ENCODE results near the gene MT1E.

MT1E gene

DNA sequence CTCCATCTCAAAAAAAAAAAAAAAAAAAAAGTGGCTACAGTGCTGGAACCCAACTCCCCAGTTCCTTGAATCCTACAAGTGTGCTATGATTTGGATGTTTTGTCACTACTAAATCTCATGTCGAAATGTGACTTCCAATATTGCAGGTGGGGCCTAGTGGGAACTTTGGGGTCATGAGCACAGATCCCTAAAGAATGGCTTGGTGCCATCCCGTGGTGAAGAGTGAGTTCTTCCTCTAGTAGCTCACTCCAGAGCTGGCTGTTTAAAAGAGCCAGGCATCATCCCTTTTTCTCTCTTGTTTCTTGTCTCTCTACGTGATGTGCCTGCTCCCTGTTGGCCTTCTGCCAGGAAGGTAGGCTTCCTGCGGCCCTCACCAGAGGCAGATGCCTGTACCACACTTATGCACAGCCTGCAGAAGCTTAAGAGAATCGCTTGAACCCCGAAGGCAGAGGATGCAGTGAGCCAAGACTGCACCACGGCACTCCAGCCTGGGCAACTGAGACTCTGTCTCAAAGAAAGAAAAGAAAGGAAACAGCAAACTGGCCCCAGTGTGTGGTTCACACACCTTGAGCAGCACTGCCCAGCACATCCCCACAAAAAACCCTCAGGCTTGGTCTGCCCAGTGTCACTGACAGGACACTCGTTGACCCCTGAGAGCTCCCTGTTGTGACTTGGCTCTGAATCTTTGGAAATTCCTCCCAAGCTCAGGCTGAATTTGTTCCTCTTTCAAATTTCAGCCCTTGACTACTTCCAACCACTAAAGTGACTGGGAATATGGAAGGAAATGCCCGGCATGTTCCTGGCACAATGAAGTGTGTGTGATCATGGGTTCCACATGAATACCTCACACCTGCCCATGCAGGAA, 3.1 kb downstream of the MT1E start:
- H3K36me3 ChIP-seq (ENCODE audit: control insufficient read depth, insufficient read depth, low read length): no peaks in the 10 kb centered on the region
- WGBS, 2 experiments (ENCODE audit: insufficient coverage in 2 of 2): 71 to 84% methylated on average over 7 of the region's 9 CpGs

DNA sequence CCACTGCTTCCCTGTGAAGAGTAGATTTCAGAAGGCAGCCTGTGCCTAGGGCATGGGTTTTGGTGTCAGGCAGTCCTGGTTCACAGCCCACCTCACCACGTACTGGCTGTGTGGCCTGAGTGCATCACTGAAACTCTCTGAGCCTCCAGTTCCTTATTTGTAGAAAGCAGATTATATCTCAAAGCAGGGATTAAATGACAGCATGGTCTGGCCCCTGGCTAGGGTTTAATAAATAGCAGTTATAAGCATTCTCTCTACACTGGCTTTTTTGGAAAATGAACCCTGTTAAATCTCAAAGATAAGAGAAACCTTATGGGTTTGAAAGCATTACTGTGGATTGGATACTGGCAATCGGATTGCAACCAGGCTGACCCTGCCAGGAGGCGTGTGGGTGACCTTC, 4.0 kb downstream of the MT1E start:
- no peak overlapping the region for H3K4me3 ChIP-seq (ENCODE audit: extremely low read depth, insufficient read depth, low read length, poor library complexity, severe bottlenecking)
- no peaks in the 10 kb centered on the region for H3K9me3 ChIP-seq (ENCODE audit: control insufficient read depth, low read length)
- H3K4me1 ChIP-seq (ENCODE audit: control insufficient read depth, insufficient read depth, low read length, poor library complexity, severe bottlenecking): peaks cover 4% of the 10 kb centered on the region
- no peaks in the 10 kb centered on the region for H3K36me3 ChIP-seq (ENCODE audit: control insufficient read depth, insufficient read depth, low read length)
- no peak overlapping the region for H3K27ac ChIP-seq (ENCODE audit: low read depth, low read length, severe bottlenecking)
- 75 to 85% methylated on average over 2 to 3 of the region's 3 CpGs for WGBS, 2 experiments (ENCODE audit: insufficient coverage in 2 of 2)

More for the DNA sequence above, 3.1 kb downstream of the MT1E start:
- no peaks in the 10 kb centered on the region for H3K9me3 ChIP-seq (ENCODE audit: control insufficient read depth, low read length)
- H3K27ac ChIP-seq (ENCODE audit: low read depth, low read length, severe bottlenecking): no peak overlapping the region
- peaks cover 4% of the 10 kb centered on the region for H3K4me1 ChIP-seq (ENCODE audit: control insufficient read depth, insufficient read depth, low read length, poor library complexity, severe bottlenecking)
- H3K4me3 ChIP-seq (ENCODE audit: extremely low read depth, insufficient read depth, low read length, poor library complexity, severe bottlenecking): no peak overlapping the region

DNA sequence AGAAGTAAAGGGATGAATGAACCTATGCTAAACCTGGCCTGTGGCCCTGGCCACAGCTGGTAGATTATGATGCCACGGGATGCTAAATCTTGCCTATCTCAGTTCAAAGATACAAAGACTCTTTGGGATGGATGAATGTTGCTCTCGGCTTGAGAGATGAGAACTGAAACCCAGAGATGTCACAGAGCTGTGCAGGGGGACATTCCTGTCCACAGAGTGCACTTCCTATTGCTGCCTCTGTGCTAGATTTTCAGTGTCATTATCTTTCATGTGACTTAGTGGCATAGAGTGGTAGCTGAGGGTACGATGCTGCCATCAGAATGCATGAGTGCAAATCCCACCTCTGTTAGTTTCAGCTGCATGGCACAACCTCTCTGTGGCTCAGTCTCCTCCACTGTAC, 4.6 kb downstream of the MT1E start:
- 72 to 81% methylated on average over 2 to 3 of the region's 3 CpGs for WGBS, 2 experiments (ENCODE audit: insufficient coverage in 2 of 2)
- no peak overlapping the region for H3K4me3 ChIP-seq (ENCODE audit: extremely low read depth, insufficient read depth, low read length, poor library complexity, severe bottlenecking)
- H3K36me3 ChIP-seq (ENCODE audit: control insufficient read depth, insufficient read depth, low read length): no peaks in the 10 kb centered on the region
- no peaks in the 10 kb centered on the region for H3K9me3 ChIP-seq (ENCODE audit: control insufficient read depth, low read length)
- H3K4me1 ChIP-seq (ENCODE audit: control insufficient read depth, insufficient read depth, low read length, poor library complexity, severe bottlenecking): peaks cover 9% of the 10 kb centered on the region
- H3K27ac ChIP-seq (ENCODE audit: low read depth, low read length, severe bottlenecking): no peak overlapping the region

DNA sequence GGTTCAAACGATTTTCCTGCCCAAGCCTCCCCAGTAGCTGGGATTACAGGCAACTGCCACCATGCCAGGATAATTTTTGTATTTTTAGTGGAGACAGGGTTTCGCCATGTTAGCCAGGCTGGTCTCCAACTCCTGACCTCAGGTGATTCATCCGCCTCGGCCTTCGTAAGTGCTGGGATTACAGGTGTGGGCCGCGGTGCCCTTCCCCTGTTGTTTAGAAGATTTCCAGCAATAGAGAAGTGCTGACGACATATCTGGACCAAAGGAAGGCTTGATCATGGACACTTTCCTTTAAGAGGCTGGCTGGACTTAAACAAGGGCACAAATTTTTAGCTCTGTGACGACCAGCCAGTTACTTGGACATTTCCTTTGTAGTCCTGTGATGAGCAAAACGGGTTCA, 5.6 kb downstream of the MT1E start:
- no peak overlapping the region for H3K27ac ChIP-seq (ENCODE audit: low read depth, low read length, severe bottlenecking)
- H3K9me3 ChIP-seq (ENCODE audit: control insufficient read depth, low read length): no peaks in the 10 kb centered on the region
- 73 to 78% methylated on average over 9 to 10 of the region's 10 CpGs for WGBS, 2 experiments (ENCODE audit: insufficient coverage in 2 of 2)

DNA sequence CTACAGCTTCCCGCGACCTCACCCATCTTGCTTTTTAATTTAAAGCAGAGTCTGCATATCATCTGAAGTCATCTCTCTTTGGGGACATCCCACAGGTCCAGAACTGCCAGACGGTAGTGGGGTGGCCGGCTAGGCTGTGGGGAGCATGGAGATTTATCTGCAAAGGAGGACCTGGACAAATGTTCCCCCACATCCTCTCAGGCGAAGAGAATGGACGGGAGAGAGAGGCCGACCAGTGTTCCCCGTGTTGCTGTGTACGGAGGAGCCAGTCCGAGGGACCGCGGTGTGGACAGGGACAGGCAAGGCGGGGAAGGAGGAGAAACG, 6.2 kb downstream of the MT1E start:
- H3K36me3 ChIP-seq (ENCODE audit: control insufficient read depth, insufficient read depth, low read length): no peaks in the 10 kb centered on the region
- peaks cover 11% of the 10 kb centered on the region for H3K4me1 ChIP-seq (ENCODE audit: control insufficient read depth, insufficient read depth, low read length, poor library complexity, severe bottlenecking)
- H3K9me3 ChIP-seq (ENCODE audit: control insufficient read depth, low read length): no peaks in the 10 kb centered on the region
- no peak overlapping the region for H3K27ac ChIP-seq (ENCODE audit: low read depth, low read length, severe bottlenecking)
- 10 to 16% methylated on average over 9 to 12 of the region's 14 CpGs for WGBS, 2 experiments (ENCODE audit: insufficient coverage in 2 of 2)
- peak overlapping the region; percentile 24 for H3K4me3 ChIP-seq (ENCODE audit: extremely low read depth, insufficient read depth, low read length, poor library complexity, severe bottlenecking)

More for the DNA sequence above, 5.6 kb downstream of the MT1E start:
- H3K4me1 ChIP-seq (ENCODE audit: control insufficient read depth, insufficient read depth, low read length, poor library complexity, severe bottlenecking): peaks cover 11% of the 10 kb centered on the region
- no peaks in the 10 kb centered on the region for H3K36me3 ChIP-seq (ENCODE audit: control insufficient read depth, insufficient read depth, low read length)
- H3K4me3 ChIP-seq (ENCODE audit: extremely low read depth, insufficient read depth, low read length, poor library complexity, severe bottlenecking): no peak overlapping the region

DNA sequence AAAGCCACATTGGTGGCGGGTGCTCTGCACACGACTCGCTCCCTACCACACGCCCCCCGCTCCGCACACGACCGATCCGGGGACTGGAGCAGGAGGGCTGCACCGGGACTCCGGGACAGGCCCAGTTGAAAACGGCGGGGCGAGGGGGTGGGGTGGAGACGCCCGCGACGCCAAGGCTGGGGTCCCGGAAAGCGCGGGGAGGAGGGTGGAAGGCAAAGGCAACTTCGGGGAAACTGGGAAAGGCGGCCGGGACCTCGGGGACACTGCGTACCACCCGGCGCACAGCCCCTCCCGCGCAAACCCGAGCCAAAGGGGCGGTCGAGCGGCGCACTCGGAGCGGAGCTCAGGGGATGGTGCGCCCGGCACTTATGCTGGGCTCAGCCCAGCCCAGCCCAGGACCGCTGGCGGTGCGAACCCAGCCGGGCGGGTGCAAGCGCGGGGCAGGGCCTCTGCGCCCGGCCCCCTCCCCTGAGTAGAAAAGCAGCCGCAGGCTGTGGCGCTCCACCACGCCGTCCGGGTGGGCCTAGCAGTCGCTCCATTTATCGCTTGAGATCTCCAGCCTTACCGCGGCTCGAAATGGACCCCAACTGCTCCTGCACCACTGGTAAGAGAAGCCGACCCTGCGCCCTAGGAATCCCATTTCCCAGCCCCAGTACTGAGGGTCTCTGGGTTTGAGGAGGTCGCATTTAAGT, 6.7 kb downstream of the MT1E start, which contains the start of gene MT1M:
TSS of gene MT1M (plus strand) at position 504 of the 692 bp plus-strand sequence. CDS start at position 577, 73 bp downstream.
- H3K9me3 ChIP-seq (ENCODE audit: control insufficient read depth, low read length): no peaks in the 10 kb centered on the region
- WGBS, 2 experiments (ENCODE audit: insufficient coverage in 2 of 2): 1% methylated on average over 52 to 55 of the region's 61 CpGs

DNA sequence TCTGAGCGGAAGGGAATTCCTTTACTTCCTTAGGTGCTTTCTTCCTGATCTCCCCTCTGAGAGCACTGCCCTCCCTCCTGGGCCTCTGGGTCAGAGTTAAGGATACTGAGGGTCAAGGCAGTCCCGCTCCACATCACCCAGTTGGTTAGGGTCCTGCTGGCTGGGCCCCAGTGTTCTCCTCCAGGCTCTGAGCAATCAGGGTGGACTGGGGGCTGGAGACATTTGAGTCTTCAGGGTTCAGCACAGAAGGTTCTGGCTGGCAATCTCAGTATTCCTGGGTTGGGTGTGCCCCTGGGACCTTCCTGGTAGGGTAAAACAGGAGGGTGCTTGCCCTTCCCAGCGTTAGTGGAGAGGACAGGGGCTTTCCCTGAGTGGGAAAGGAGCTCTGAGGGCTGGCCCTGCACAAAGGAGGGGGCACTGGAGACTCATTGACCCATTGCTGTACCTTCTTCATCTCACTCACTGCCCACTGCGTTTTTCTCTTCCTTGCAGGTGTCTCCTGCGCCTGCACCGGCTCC, 7.3 kb downstream of the MT1E start:
- 11 to 12% methylated on average over 3 of the region's 6 CpGs for WGBS, 2 experiments (ENCODE audit: insufficient coverage in 2 of 2)
- Histone ChIP-seq H3K27ac (ENCODE audit: low read depth, low read length, severe bottlenecking) (no peak overlapping the region), H3K36me3 (ENCODE audit: control insufficient read depth, insufficient read depth, low read length) (no peaks in the 10 kb centered on the region), H3K4me1 (ENCODE audit: control insufficient read depth, insufficient read depth, low read length, poor library complexity, severe bottlenecking) (peaks cover 11% of the 10 kb centered on the region), H3K9me3 (ENCODE audit: control insufficient read depth, low read length) (no peaks in the 10 kb centered on the region), H3K4me3 (ENCODE audit: extremely low read depth, insufficient read depth, low read length, poor library complexity, severe bottlenecking) (peak overlapping the region; percentile 24)

More for the DNA sequence above, 6.7 kb downstream of the MT1E start, which contains the start of gene MT1M:
- peaks cover 11% of the 10 kb centered on the region for H3K4me1 ChIP-seq (ENCODE audit: control insufficient read depth, insufficient read depth, low read length, poor library complexity, severe bottlenecking)
- peak within 1 kb of the TSS; percentile 24 for H3K4me3 ChIP-seq (ENCODE audit: extremely low read depth, insufficient read depth, low read length, poor library complexity, severe bottlenecking)
- H3K27ac ChIP-seq (ENCODE audit: low read depth, low read length, severe bottlenecking): no peak within 1 kb of the TSS
- no peaks in the 10 kb centered on the region for H3K36me3 ChIP-seq (ENCODE audit: control insufficient read depth, insufficient read depth, low read length)

DNA sequence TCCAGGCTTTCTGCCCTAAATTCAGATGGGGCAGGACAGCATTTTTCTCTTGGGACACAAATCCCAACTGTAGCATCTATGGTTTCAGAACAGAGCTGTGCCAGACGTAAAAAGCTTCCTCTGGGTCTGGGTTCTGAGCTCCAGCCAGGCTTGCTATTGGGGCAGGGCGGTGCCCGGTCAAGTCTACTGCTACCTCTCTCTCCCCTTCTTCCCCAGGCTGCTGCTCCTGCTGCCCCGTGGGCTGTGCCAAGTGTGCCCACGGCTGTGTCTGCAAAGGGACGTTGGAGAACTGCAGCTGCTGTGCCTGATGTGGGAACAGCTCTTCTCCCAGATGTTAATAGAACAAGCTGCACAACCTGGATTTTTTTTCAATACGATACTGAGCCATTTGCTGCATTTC, 8.0 kb downstream of the MT1E start:
- Histone ChIP-seq H3K4me3 (ENCODE audit: extremely low read depth, insufficient read depth, low read length, poor library complexity, severe bottlenecking) (no peak overlapping the region), H3K36me3 (ENCODE audit: control insufficient read depth, insufficient read depth, low read length) (no peaks in the 10 kb centered on the region), H3K9me3 (ENCODE audit: control insufficient read depth, low read length) (no peaks in the 10 kb centered on the region), H3K4me1 (ENCODE audit: control insufficient read depth, insufficient read depth, low read length, poor library complexity, severe bottlenecking) (peaks cover 11% of the 10 kb centered on the region), H3K27ac (ENCODE audit: low read depth, low read length, severe bottlenecking) (no peak overlapping the region)
- WGBS, 2 experiments (ENCODE audit: insufficient coverage in 2 of 2): 20 to 30% methylated on average over 6 of the region's 7 CpGs

DNA sequence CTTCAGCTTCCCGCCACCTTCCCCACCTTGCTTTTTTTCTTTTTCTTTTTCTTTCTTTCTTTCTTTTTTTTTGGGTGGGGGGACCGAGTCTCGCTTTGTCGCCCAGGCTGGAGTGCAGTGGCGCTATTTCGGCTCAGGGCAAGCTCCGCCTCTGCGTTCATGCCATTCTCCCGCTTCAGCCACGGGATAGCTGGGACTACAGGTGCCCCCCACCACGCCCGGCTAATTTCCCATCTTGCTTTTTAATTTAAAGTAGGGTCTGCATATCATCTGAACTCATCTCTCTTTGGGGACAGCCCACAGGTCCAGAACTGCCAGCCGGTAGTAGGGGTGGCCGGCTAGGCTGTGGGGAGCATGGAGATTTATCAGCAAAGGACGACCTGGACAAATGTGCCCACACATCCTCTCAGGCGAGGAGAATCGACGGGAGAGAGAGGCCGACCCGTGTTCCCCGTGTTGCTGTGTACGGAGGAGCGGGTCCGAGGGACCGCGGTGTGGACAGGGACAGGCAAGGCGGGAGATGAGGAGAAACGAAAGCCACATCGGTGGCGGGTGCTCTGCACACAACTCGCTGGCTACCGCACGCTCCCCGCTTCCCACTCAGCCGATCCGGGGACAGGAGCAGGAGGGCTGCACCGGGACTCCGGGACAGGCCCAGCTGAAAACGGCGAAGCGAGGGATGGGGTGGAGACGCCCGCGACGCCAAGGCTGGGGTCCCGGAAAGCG, 9.3 kb downstream of the MT1E start:
- H3K4me3 ChIP-seq (ENCODE audit: extremely low read depth, insufficient read depth, low read length, poor library complexity, severe bottlenecking): no peak overlapping the region
- H3K27ac ChIP-seq (ENCODE audit: low read depth, low read length, severe bottlenecking): no peak overlapping the region
- H3K9me3 ChIP-seq (ENCODE audit: control insufficient read depth, low read length): no peaks in the 10 kb centered on the region
- H3K4me1 ChIP-seq (ENCODE audit: control insufficient read depth, insufficient read depth, low read length, poor library complexity, severe bottlenecking): peaks cover 11% of the 10 kb centered on the region
- H3K36me3 ChIP-seq (ENCODE audit: control insufficient read depth, insufficient read depth, low read length): no peaks in the 10 kb centered on the region
- WGBS, 2 experiments (ENCODE audit: insufficient coverage in 2 of 2): 2% methylated on average over 37 to 41 of the region's 47 CpGs

DNA sequence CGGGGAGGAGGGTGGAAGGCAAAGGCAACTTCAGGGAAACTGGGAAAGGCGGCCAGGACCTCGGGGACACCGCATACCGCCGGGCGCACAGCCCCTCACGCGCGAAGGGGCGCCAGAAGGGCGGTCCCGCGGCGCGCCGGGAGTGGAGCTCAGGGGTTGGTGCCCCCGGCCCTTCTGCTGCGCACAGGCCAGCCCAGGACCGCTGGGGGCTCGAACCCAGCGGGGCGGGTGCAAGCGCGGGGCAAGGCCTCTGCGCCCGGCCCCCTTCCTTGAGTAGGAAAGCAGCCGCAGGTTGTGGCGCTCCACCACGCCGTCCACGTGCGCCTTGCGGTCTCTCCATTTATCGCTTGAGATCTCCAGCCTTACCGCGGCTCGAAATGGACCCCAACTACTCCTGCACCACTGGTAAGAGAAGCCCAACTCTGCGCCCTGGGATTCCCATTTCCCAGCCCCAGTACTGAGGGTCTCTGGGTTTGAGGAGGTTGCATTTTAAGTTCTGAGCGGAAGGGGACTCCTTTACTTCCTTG, 9.9 kb downstream of the MT1E start:
- WGBS, 2 experiments (ENCODE audit: insufficient coverage in 2 of 2): 1 to 2% methylated on average over 26 of the region's 40 CpGs
- Histone ChIP-seq H3K36me3 (ENCODE audit: control insufficient read depth, insufficient read depth, low read length) (no peaks in the 10 kb centered on the region), H3K9me3 (ENCODE audit: control insufficient read depth, low read length) (no peaks in the 10 kb centered on the region), H3K27ac (ENCODE audit: low read depth, low read length, severe bottlenecking) (no peak overlapping the region), H3K4me1 (ENCODE audit: control insufficient read depth, insufficient read depth, low read length, poor library complexity, severe bottlenecking) (peaks cover 11% of the 10 kb centered on the region), H3K4me3 (ENCODE audit: extremely low read depth, insufficient read depth, low read length, poor library complexity, severe bottlenecking) (no peak overlapping the region)
